ENCODE measurements around the gene SFXN5. TPM values are rescaled to one million over a fixed set of nuclear protein-coding genes. Genes with fewer than 3 reads are reported as not detected.

Gene SFXN5
- total RNA-seq, 1 donor from 2014 or later, result 9.8 TPM

- Histone ChIP-seq H3K27ac (no peak overlapping the region), H3K4me1 (peaks cover 17% of the 10 kb centered on the region), H3K27me3 (no peaks in the 10 kb centered on the region), H3K36me3 (peaks cover 0 to 9% of the 10 kb centered on the region in 2 donors), H3K9me3 (no peaks in the 10 kb centered on the region), H3K4me3 (no peak overlapping the region)
- no peak for DNase-seq (ENCODE audit: extremely low spot score in 2 of 2)
- TF ChIP-seq POLR2A (IDR thresholded peaks at IDR 0.05) (no peak), POLR2AphosphoS5 (IDR thresholded peaks at IDR 0.05; ENCODE audit: insufficient read depth in 1 of 2, low read depth in 1 of 2) (no peak), CTCF (IDR thresholded peaks at IDR 0.05) (no peak)
- intact Hi-C loops (cut with DNase I), result loop anchor here (5.0 kb wide), 1 partner anchor 76 kb away; no protein-coding TSS in a partner anchor
Measured at GRCh38 chr2:73081181-73081671, 9.7 kb upstream of the SFXN5 start.

- intact Hi-C loops (cut with DNase I), result loop anchor here (5.0 kb wide), 1 partner anchor 77 kb away; no protein-coding TSS in a partner anchor
- Histone ChIP-seq H3K4me1 (peaks cover 10% of the 10 kb centered on the region), H3K27me3 (no peaks in the 10 kb centered on the region), H3K27ac (no peak overlapping the region), H3K36me3 (peaks cover 0 to 9% of the 10 kb centered on the region in 2 donors), H3K4me3 (no peak overlapping the region), H3K9me3 (no peaks in the 10 kb centered on the region)
- DNase-seq (ENCODE audit: extremely low spot score in 2 of 2), result no peak
- TF ChIP-seq POLR2A (IDR thresholded peaks at IDR 0.05) (no peak), CTCF (IDR thresholded peaks at IDR 0.05) (no peak), POLR2AphosphoS5 (IDR thresholded peaks at IDR 0.05; ENCODE audit: insufficient read depth in 1 of 2, low read depth in 1 of 2) (no peak)
Measured at GRCh38 chr2:73080321-73081131, 9.0 kb upstream of the SFXN5 start.

GRCh38 chr2:73079636-73080035, 8.1 kb upstream of the SFXN5 start:
- H3K36me3 ChIP-seq, result peaks cover 0 to 9% of the 10 kb centered on the region in 2 donors
- no peak for DNase-seq (ENCODE audit: extremely low spot score in 2 of 2)

GRCh38 chr2:73078457-73079411, 7.2 kb upstream of the SFXN5 start:
- TF ChIP-seq POLR2A (IDR thresholded peaks at IDR 0.05) (no peak), POLR2AphosphoS5 (IDR thresholded peaks at IDR 0.05; ENCODE audit: insufficient read depth in 1 of 2, low read depth in 1 of 2) (no peak), CTCF (IDR thresholded peaks at IDR 0.05) (no peak)
- Histone ChIP-seq H3K27ac (no peak overlapping the region), H3K9me3 (no peaks in the 10 kb centered on the region), H3K4me3 (no peak overlapping the region), H3K27me3 (no peaks in the 10 kb centered on the region), H3K4me1 (peaks cover 6% of the 10 kb centered on the region), H3K36me3 (peaks cover 0 to 9% of the 10 kb centered on the region in 2 donors)
- DNase-seq (ENCODE audit: extremely low spot score in 2 of 2), result no peak
- intact Hi-C loops (cut with DNase I), result no loop called here

More at GRCh38 chr2:73079636-73080035, 8.1 kb upstream of the SFXN5 start:
- no peaks in the 10 kb centered on the region for H3K27me3 ChIP-seq
- no peak for TF ChIP-seq POLR2A (IDR thresholded peaks at IDR 0.05)
- TF ChIP-seq POLR2AphosphoS5 (IDR thresholded peaks at IDR 0.05; ENCODE audit: insufficient read depth in 1 of 2, low read depth in 1 of 2), result no peak
- TF ChIP-seq CTCF (IDR thresholded peaks at IDR 0.05), result no peak
- no peak overlapping the region for H3K27ac ChIP-seq
- H3K4me1 ChIP-seq, result peaks cover 6% of the 10 kb centered on the region
- H3K4me3 ChIP-seq, result no peak overlapping the region
- intact Hi-C loops (cut with DNase I), result loop anchor here (5.0 kb wide), 1 partner anchor 78 kb away; no protein-coding TSS in a partner anchor
- no peaks in the 10 kb centered on the region for H3K9me3 ChIP-seq

Measured in vagina (tissue), 2 donors.